Smooth muscle cell (in vitro differentiated cells): ENCODE measurements around the gene JSRP1. TPM values are rescaled to one million over a fixed set of nuclear protein-coding genes. Genes with fewer than 3 reads are reported as not detected.

Experiments
- DNase-seq: peaks from one replicate; lab custom pipeline; 2025; ENCODE audit not compliant: unreplicated experiment; lab: John Stamatoyannopoulos, UW
- H2AFZ ChIP-seq: fragments of 200-600 bp; sonication (generic); 2 replicates; pipeline ENCODE4 v1.6.0; 2016; ENCODE audit warnings: antibody characterized with exemption, low read depth, mild to moderate bottlenecking
- H3F3A ChIP-seq: fragments of 200-600 bp; sonication (generic); 2 replicates; pipeline ENCODE4 v1.6.0; 2017; ENCODE audit warnings: antibody characterized with exemption, low read depth
- H3K27ac ChIP-seq: fragments of 200-600 bp; sonication (generic); 2 replicates; pipeline ENCODE4 v1.5.1; 2016; ENCODE audit warnings: low read depth, mild to moderate bottlenecking
- H3K27me3 ChIP-seq: fragments of 200-600 bp; sonication (generic); 2 replicates; pipeline ENCODE4 v1.6.1; 2016; ENCODE audit warnings: low read depth, mild to moderate bottlenecking
- H3K36me3 ChIP-seq: fragments of 200-600 bp; sonication (generic); 2 replicates; pipeline ENCODE4 v1.5.1; 2016; ENCODE audit warnings: low read depth
- H3K4me1 ChIP-seq: fragments of 200-600 bp; sonication (generic); 2 replicates; pipeline ENCODE4 v1.5.1; 2016; ENCODE audit warnings: low read depth
- H3K4me2 ChIP-seq: fragments of 200-600 bp; sonication (generic); 2 replicates; pipeline ENCODE4 v1.6.0; 2016; ENCODE audit warnings: mild to moderate bottlenecking
- H3K4me3 ChIP-seq: fragments of 200-600 bp; sonication (generic); 2 replicates; pipeline ENCODE4 v1.5.1; 2016; ENCODE audit warnings: mild to moderate bottlenecking
- H3K79me2 ChIP-seq: fragments of 200-600 bp; sonication (generic); 2 replicates; pipeline ENCODE4 v1.6.0; 2016; ENCODE audit warnings: low read depth, mild to moderate bottlenecking
- H3K9ac ChIP-seq: fragments of 200-600 bp; sonication (generic); 2 replicates; pipeline ENCODE4 v1.6.0; 2016; ENCODE audit warnings: low read depth
- H3K9me3 ChIP-seq: fragments of 200-600 bp; sonication (generic); replicated peaks from 2 replicates; pipeline ENCODE4 v1.5.1; 2016; ENCODE audit warnings: low read depth
- H4K20me1 ChIP-seq: fragments of 200-600 bp; sonication (generic); 2 replicates; pipeline ENCODE4 v1.6.0; 2016; ENCODE audit warnings: low read depth
- CTCF ChIP-seq: fragments of 200-600 bp; sonication (generic); IDR thresholded peaks from 2 replicates; pipeline ENCODE4 v1.5.1; 2017; ENCODE audit warnings: borderline replicate concordance, mild to moderate bottlenecking, antibody characterized with exemption; ENCODE audit not compliant: insufficient read depth, poor library complexity, severe bottlenecking
- WGBS: methylation state at CpG from one replicate; pipeline ENCODE4 v1.1.7; 2016; ENCODE audit warnings: low lambda C conversion rate; 5-methylcytosine and 5-hydroxymethylcytosine counted together
- polyA plus RNA-seq: library from polyadenylated mRNA; unstranded; fragments of >200 nt; fragmentation: Nextera tagmentation; extraction: Ambion mirVana; gene quantifications from 2 replicates; pipeline ENCODE4 v1.2.1, GENCODE V29; 2016
- total RNA-seq: library from RNA; depleted of rRNA; stranded (reverse); fragments of >200 nt; gene quantifications from 2 replicates; pipeline ENCODE4 v1.2.3, GENCODE V29; 2014

The JSRP1 gene
- total and polyA plus RNA-seq, 2 experiments from 2014 or later, result not detected

DNA sequence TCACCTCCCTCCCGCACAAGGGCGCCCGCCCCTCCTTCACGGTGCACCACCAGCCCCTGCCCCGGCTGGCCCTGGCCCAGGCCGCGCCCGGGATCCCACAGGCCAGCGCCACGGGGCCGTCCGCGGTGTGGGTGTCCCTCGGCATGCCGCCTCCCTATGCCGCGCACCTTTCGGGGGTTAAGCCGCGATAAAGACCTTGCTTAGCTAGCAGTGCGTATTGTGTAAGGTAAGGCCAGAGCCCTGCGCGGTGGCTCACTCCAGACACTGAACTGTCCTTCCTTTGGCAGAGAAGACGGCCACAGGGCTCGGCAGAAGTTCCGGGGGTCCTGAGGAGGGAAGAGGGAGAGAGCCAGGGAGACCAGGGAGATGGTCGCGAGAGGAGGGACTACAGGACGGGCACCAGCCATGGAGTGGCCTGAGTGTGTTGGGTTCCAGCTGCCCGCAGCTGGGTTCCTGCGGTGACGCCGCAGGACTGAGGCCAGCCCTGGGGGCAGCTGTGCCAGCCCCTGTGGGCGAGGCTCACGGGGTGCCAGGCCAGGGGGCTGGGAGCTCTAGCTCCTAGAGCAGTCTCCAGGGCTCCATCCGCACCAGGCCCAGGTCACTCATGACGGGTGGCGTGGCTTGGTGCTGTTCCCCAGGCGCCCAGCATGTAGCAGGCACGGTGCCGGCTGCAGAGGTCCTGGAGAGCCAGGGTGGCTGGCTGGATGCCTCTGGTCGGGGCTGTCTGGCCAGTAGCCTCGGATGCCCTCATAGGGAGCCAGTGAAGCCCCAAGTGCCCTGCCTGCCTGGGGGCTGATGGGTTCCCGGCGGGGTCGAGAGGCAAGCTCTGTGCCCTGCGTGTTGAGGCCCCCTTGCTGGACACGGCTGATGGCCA lies 27.8 kb downstream of the JSRP1 start:
- Histone ChIP-seq H3K27ac (no peak overlapping the region), H3K9me3 (no peaks in the 10 kb centered on the region), H3K4me1 (no peaks in the 10 kb centered on the region), H4K20me1 (peaks cover 25% of the 10 kb centered on the region), H3K4me3 (no peak overlapping the region), H3K4me2 (no peak overlapping the region), H3F3A (peaks cover 6% of the 10 kb centered on the region), H3K79me2 (peaks cover 4% of the 10 kb centered on the region), H3K36me3 (no peaks in the 10 kb centered on the region), H3K9ac (no peak overlapping the region), H3K27me3 (no peaks in the 10 kb centered on the region), H2AFZ (no peak overlapping the region)
- WGBS, result 96% methylated on average over 36 of the region's 48 CpGs
- DNase-seq, result no peak
- TF ChIP-seq CTCF, result no peak

- no peaks in the 10 kb centered on the region for H3K4me1 ChIP-seq
- H2AFZ ChIP-seq, result no peak overlapping the region
- no peak for TF ChIP-seq CTCF
- WGBS, result over 99% methylated on average over 24 of the region's 67 CpGs
- no peaks in the 10 kb centered on the region for H3K9me3 ChIP-seq
- H3K9ac ChIP-seq, result no peak overlapping the region
- no peaks in the 10 kb centered on the region for H3K79me2 ChIP-seq
- DNase-seq, result no peak
- H3K27me3 ChIP-seq, result no peaks in the 10 kb centered on the region
- H3K4me2 ChIP-seq, result no peak overlapping the region
- no peak overlapping the region for H3K4me3 ChIP-seq
- H4K20me1 ChIP-seq, result peaks cover 22% of the 10 kb centered on the region
- no peaks in the 10 kb centered on the region for H3K36me3 ChIP-seq
- peaks cover 6% of the 10 kb centered on the region for H3F3A ChIP-seq
- no peak overlapping the region for H3K27ac ChIP-seq
Measured at GRCh38 chr19:2227415-2228156, 28.6 kb downstream of the JSRP1 start.

GRCh38 chr19:2226840-2227360 lies 29.3 kb downstream of the JSRP1 start:
- H2AFZ ChIP-seq, result no peak overlapping the region
- no peak overlapping the region for H3K9ac ChIP-seq
- 97% methylated on average over 48 of the region's 53 CpGs for WGBS
- H3K79me2 ChIP-seq, result no peaks in the 10 kb centered on the region
- no peak overlapping the region for H3K27ac ChIP-seq
- H3K4me3 ChIP-seq, result no peak overlapping the region
- DNase-seq, result no peak
- H4K20me1 ChIP-seq, result peaks cover 16% of the 10 kb centered on the region
- H3K36me3 ChIP-seq, result no peaks in the 10 kb centered on the region
- TF ChIP-seq CTCF, result no peak
- no peak overlapping the region for H3K4me2 ChIP-seq
- no peaks in the 10 kb centered on the region for H3K4me1 ChIP-seq
- H3K9me3 ChIP-seq, result no peaks in the 10 kb centered on the region
- H3K27me3 ChIP-seq, result no peaks in the 10 kb centered on the region
- H3F3A ChIP-seq, result peaks cover 6% of the 10 kb centered on the region
